IMR-90 (cell line): ENCODE results near the gene ATF7IP2. TPM values are rescaled to one million over a fixed set of nuclear protein-coding genes. Genes with fewer than 3 reads are reported as not detected.

Experiments
- ATAC-seq: fragments of 200-7000 bp; cut with Tn5 transposase; 2 replicates; pipeline ENCODE4 v1.9.1; 2020; ENCODE audit warnings: low read depth, mild to moderate bottlenecking, moderate library complexity
- BruUV-seq: library from RNA; stranded (reverse); fragments of 400-500 nt; replicated peaks from 2 replicates; lab custom pipeline; 2021; lab: Mats Ljungman, UMichigan
- CTCF ChIA-PET: fragments of 300-600 bp; formaldehyde crosslinking; extraction: SDS; loops from one replicate; lab custom pipeline; 2021; ENCODE audit warnings: antibody characterized with exemption; lab: Yijun Ruan, JAX
- POLR2A ChIA-PET: fragments of 300-600 bp; sonication (Branson Sonifier 250); formaldehyde crosslinking; loops from one replicate; lab custom pipeline; 2022; ENCODE audit warnings: antibody characterized with exemption; ENCODE audit not compliant: unreplicated experiment; lab: Charles Lee
- DNase-seq: peaks from one replicate; pipeline ENCODE4 v3.0.0; 2013
- H2AFZ ChIP-seq: replicated peaks from 2 replicates; pipeline ENCODE3; 2013; ENCODE audit warnings: low read length, mild to moderate bottlenecking; ENCODE audit not compliant: poor library complexity
- H2AK5ac ChIP-seq: 2 replicates; pipeline ENCODE4 v1.6.1; 2013; ENCODE audit warnings: low read depth, low read length, inconsistent platforms
- H2AK9ac ChIP-seq: replicated peaks from 2 replicates; pipeline ENCODE3; 2013; ENCODE audit warnings: mild to moderate bottlenecking, low read depth, low read length, moderate library complexity; ENCODE audit not compliant: poor library complexity
- H2BK120ac ChIP-seq: 2 replicates; pipeline ENCODE4 v1.6.1; 2013; ENCODE audit warnings: low read depth, low read length, inconsistent platforms
- H2BK15ac ChIP-seq: 3 replicates; pipeline ENCODE4 v1.6.1; 2013; ENCODE audit warnings: low read depth, low read length, inconsistent platforms
- H2BK20ac ChIP-seq: 2 replicates; pipeline ENCODE4 v1.6.1; 2013; ENCODE audit warnings: low read depth, mild to moderate bottlenecking, inconsistent platforms, low read length, moderate library complexity
- H2BK5ac ChIP-seq: 2 replicates; pipeline ENCODE4 v1.6.1; 2013; ENCODE audit warnings: mild to moderate bottlenecking, low read depth, low read length, inconsistent platforms; ENCODE audit not compliant: poor library complexity, severe bottlenecking
- H3K14ac ChIP-seq: replicated peaks from 2 replicates; pipeline ENCODE4 v1.6.1; 2013; ENCODE audit warnings: low read depth, low read length, inconsistent platforms
- H3K18ac ChIP-seq: 2 replicates; pipeline ENCODE4 v1.6.1; 2013; ENCODE audit warnings: low read depth, low read length, control low read depth
- H3K23ac ChIP-seq: 2 replicates; pipeline ENCODE4 v1.6.1; 2013; ENCODE audit warnings: low read depth, low read length, inconsistent platforms
- H3K27ac ChIP-seq: 2 replicates; pipeline ENCODE4 v1.5.1; 2013; ENCODE audit warnings: mild to moderate bottlenecking, control low read depth, low read length; ENCODE audit not compliant: insufficient read depth
- H3K27me3 ChIP-seq: 2 replicates; pipeline ENCODE4 v1.6.1; 2013; ENCODE audit warnings: low read length; ENCODE audit not compliant: control insufficient read depth, insufficient read depth
- H3K36me3 ChIP-seq: 2 replicates; pipeline ENCODE4 v1.6.1; 2013; ENCODE audit warnings: low read length, mixed read lengths; ENCODE audit not compliant: control insufficient read depth, insufficient read depth
- H3K4ac ChIP-seq: 2 replicates; pipeline ENCODE4 v1.6.1; 2013; ENCODE audit warnings: low read depth, low read length, inconsistent platforms
- H3K4me1 ChIP-seq: 2 replicates; pipeline ENCODE4 v1.6.1; 2013; ENCODE audit warnings: low read length, mixed read lengths; ENCODE audit not compliant: control insufficient read depth, insufficient read depth
- H3K4me2 ChIP-seq: 2 replicates; pipeline ENCODE4 v1.6.1; 2013; ENCODE audit warnings: low read depth, mild to moderate bottlenecking, control low read depth, low read length, moderate library complexity
- H3K4me3 ChIP-seq: 2 replicates; pipeline ENCODE4 v1.5.1; 2013; ENCODE audit warnings: low read depth, mild to moderate bottlenecking, control low read depth, low read length, moderate library complexity; ENCODE audit not compliant: insufficient read depth
- H3K56ac ChIP-seq: 2 replicates; pipeline ENCODE4 v1.6.1; 2013; ENCODE audit warnings: low read length, inconsistent platforms; ENCODE audit not compliant: insufficient read depth; ENCODE audit errors: extremely low read depth
- H3K79me1 ChIP-seq, 2 experiments: 2 replicates each; pipeline ENCODE4 v1.6.1; 2013; ENCODE audit warnings: low read length in 2 of 2, inconsistent platforms in 1 of 2, low read depth in 1 of 2
- H3K9ac ChIP-seq: 2 replicates; pipeline ENCODE4 v1.6.1; 2013; ENCODE audit warnings: low read depth, low read length, control low read depth
- H3K9me1 ChIP-seq: 2 replicates; pipeline ENCODE4 v1.6.1; 2013; ENCODE audit warnings: low read length, inconsistent platforms; ENCODE audit not compliant: insufficient read depth
- H3K9me3 ChIP-seq: 2 replicates; pipeline ENCODE4 v1.6.1; 2013; ENCODE audit warnings: low read length; ENCODE audit not compliant: control insufficient read depth, insufficient read depth
- H4K20me1 ChIP-seq: 2 replicates; pipeline ENCODE4 v1.6.1; 2013; ENCODE audit warnings: low read length, inconsistent platforms; ENCODE audit not compliant: insufficient read depth
- H4K5ac ChIP-seq: 2 replicates; pipeline ENCODE4 v1.6.1; 2013; ENCODE audit warnings: mild to moderate bottlenecking, low read depth, low read length, control low read depth
- H4K8ac ChIP-seq, 2 experiments: 2 replicates each; pipeline ENCODE4 v1.6.1; 2013; ENCODE audit warnings: low read depth in 2 of 2, low read length in 2 of 2, control low read depth in 1 of 2, inconsistent platforms in 1 of 2
- H4K91ac ChIP-seq: 2 replicates; pipeline ENCODE4 v1.6.1; 2013; ENCODE audit warnings: low read depth, low read length, inconsistent platforms; ENCODE audit not compliant: insufficient read depth
- CHD1 ChIP-seq: IDR thresholded peaks from 2 replicates; pipeline ENCODE4 v1.6.1; 2012; ENCODE audit warnings: low read depth, low read length, improper control_type of control experiment
- dilution Hi-C: fragments of 300-500 bp; cut with HindIII; formaldehyde crosslinking; loops from one replicate; pipeline ENCODE4 v1.14.3; 2018; ENCODE audit warnings: low sequenced_read_pairs; ENCODE audit not compliant: unreplicated experiment
- in situ Hi-C: fragments of 300-500 bp; cut with MboI; formaldehyde crosslinking; loops from 3 replicates; pipeline ENCODE4 v1.14.3; 2019; ENCODE audit warnings: low sequenced_read_pairs, inconsistent platforms, mixed read lengths
- intact Hi-C: fragments of 100-400 bp; cut with micrococcal nuclease; formaldehyde crosslinking; loops from 2 replicates; pipeline ENCODE4 v1.10.0; 2022
- microRNA-seq, 2 experiments: library from miRNA; stranded (forward) in 1 of 2; unstranded in 1 of 2; fragments of 10-50 nt in 1 of 2; fragments of <30 nt in 1 of 2; gene quantifications in 1 of 2; microRNA quantifications in 1 of 2; one replicate each; pipeline versions ENCODE3 to v1.1.0; 2013 to 2020; ENCODE audit not compliant: insufficient read depth in 1 of 2, insufficient read length in 1 of 2, unreplicated experiment in 1 of 2
- polyA plus RNA-seq, 3 experiments: library from polyadenylated mRNA; depleted of rRNA; stranded (reverse); fragments of >200 nt; gene quantifications; 2 replicates each; pipeline ENCODE4 v1.2.3, GENCODE V29; 2012; ENCODE audit warnings: low replicate concordance in 1 of 3
- small RNA-seq, 5 experiments: library from RNA; depleted of rRNA; stranded (forward); fragments of <200 nt; gene quantifications; one replicate each; pipeline ENCODE3, GENCODE V24; 2012
- total RNA-seq: library from RNA; depleted of rRNA; stranded (reverse); fragments of >200 nt; gene quantifications from 2 replicates; pipeline ENCODE4 v1.2.3, GENCODE V29; 2012; rRNA removed

Gene ATF7IP2
- total and polyA plus RNA-seq, 2 of the 4 experiments (the other 2 are of a cell fraction): 2.7 to 3.6 TPM

GRCh38 chr16:10531582-10531981 is 145.7 kb downstream of the ATF7IP2 start:
- no peak overlapping the region for H2AFZ ChIP-seq
- H2BK20ac ChIP-seq: no peak overlapping the region
- no peak overlapping the region for H2BK5ac ChIP-seq
- H3K79me1 ChIP-seq: no peaks in the 10 kb centered on the region
- no peak overlapping the region for H2BK120ac ChIP-seq
- no peaks in the 10 kb centered on the region for H4K20me1 ChIP-seq
- ATAC-seq (no peak), DNase-seq (no peak)
- CTCF ChIA-PET: interaction anchor here (1.0 kb wide), 1 partner anchor 17 kb away, joined by 3 read pairs; no protein-coding TSS in a partner anchor
- in situ Hi-C loops (no loop called here), intact Hi-C loops (no loop called here), dilution Hi-C loops (no loop called here)
- H3K18ac ChIP-seq: no peak overlapping the region
- POLR2A ChIA-PET: no interaction called here
- no peaks in the 10 kb centered on the region for H3K9me3 ChIP-seq
- no peak overlapping the region for H3K4me2 ChIP-seq
- H3K56ac ChIP-seq: no peak overlapping the region
- TF ChIP-seq CHD1: no peak
- no peak overlapping the region for H3K4me3 ChIP-seq
- peaks cover 3% of the 10 kb centered on the region; the same call in 1 of the 2 replicates for H3K9me1 ChIP-seq
- H3K27me3 ChIP-seq: no peaks in the 10 kb centered on the region
- no peaks in the 10 kb centered on the region for H3K4me1 ChIP-seq
- H3K14ac ChIP-seq: no peak overlapping the region
- H3K27ac ChIP-seq: no peak overlapping the region
- no peak overlapping the region for H4K5ac ChIP-seq
- no peak overlapping the region for H3K23ac ChIP-seq
- H2BK15ac ChIP-seq: no peak overlapping the region
- no TSS peak for BruUV-seq
- no peak overlapping the region for H2AK5ac ChIP-seq
- no peak overlapping the region for H2AK9ac ChIP-seq
- H4K8ac ChIP-seq: no peak overlapping the region
- H3K9ac ChIP-seq: no peak overlapping the region
- H3K4ac ChIP-seq: no peak overlapping the region
- no peak overlapping the region for H4K91ac ChIP-seq
- 0 out of 2 replicates have a peak, but pooled peaks cover 1% of the 10 kb centered on the region for H3K36me3 ChIP-seq

Small RNA genes lying within 50 kb of the gene (microRNA-seq; reads per million reads assigned to microRNA genes)
- not detected for gene RNU6-633P (ENCODE audit: insufficient read depth, insufficient read length)

Small RNA genes lying within 50 kb of the gene (small RNA-seq; reads per million reads assigned to genes)
- 0 to 1.2 (median 0) reads per million in 5 experiments for gene RNU6-633P

Other genes starting within 250 kb of the ATF7IP2 start
- gene GRIN2A, start 203.6 kb upstream of the ATF7IP2 start, total RNA-seq: under 0.01 TPM in 2 replicates
- not detected in 2 replicates for gene GRIN2A, start 203.6 kb upstream of the ATF7IP2 start, polyA plus RNA-seq (2012; rRNA removed)
- gene EMP2, start 194.5 kb downstream of the ATF7IP2 start, total RNA-seq: 17.8 and 18.3 TPM in 2 replicates
- gene EMP2, start 194.5 kb downstream of the ATF7IP2 start, polyA plus RNA-seq (2012; rRNA removed): 13.8 and 16.3 TPM in 2 replicates